ENCODE data around the gene SIX3.
A peak's percentile ranks its signal among the peaks of the same experiment; 100 is the strongest.

SIX3 gene

GRCh38 chr2:44955593-44956392 lies 14.3 kb downstream of the SIX3 start:
- peaks cover 47 to 51% of the 10 kb centered on the region in 2 donors for H3K27me3 ChIP-seq (ENCODE audit: control insufficient read depth in 2 of 2, insufficient read depth in 2 of 2, low read length in 2 of 2)
- peak overlapping the region in 1 of 2 donors; percentile 26 for H3K4me3 ChIP-seq (ENCODE audit: low read length in 2 of 2)
- peaks cover 17% of the 10 kb centered on the region in 2 donors for H3K4me1 ChIP-seq (ENCODE audit: control insufficient read depth in 2 of 2, insufficient read depth in 2 of 2, low read length in 2 of 2)
- no peaks in the 10 kb centered on the region for H3K36me3 ChIP-seq (ENCODE audit: control insufficient read depth in 2 of 2, insufficient read depth in 2 of 2, low read length in 2 of 2)
- no peaks in the 10 kb centered on the region for H3K9me3 ChIP-seq (ENCODE audit: control insufficient read depth in 2 of 2, low read length in 2 of 2)
- no peak overlapping the region for H3K9ac ChIP-seq (ENCODE audit: low read depth in 1 of 2, low read length in 2 of 2)
- no peak overlapping the region for H3K27ac ChIP-seq (ENCODE audit: low read depth in 2 of 2, low read length in 2 of 2)

- H3K4me1 ChIP-seq (ENCODE audit: control insufficient read depth in 2 of 2, insufficient read depth in 2 of 2, low read length in 2 of 2): peaks cover 17% of the 10 kb centered on the region in 2 donors
- no peak overlapping the region for H3K9ac ChIP-seq (ENCODE audit: low read depth in 1 of 2, low read length in 2 of 2)
- no peaks in the 10 kb centered on the region for H3K36me3 ChIP-seq (ENCODE audit: control insufficient read depth in 2 of 2, insufficient read depth in 2 of 2, low read length in 2 of 2)
- peaks cover 38 to 41% of the 10 kb centered on the region in 2 donors for H3K27me3 ChIP-seq (ENCODE audit: control insufficient read depth in 2 of 2, insufficient read depth in 2 of 2, low read length in 2 of 2)
- H3K27ac ChIP-seq (ENCODE audit: low read depth in 2 of 2, low read length in 2 of 2): no peak overlapping the region
- no peak overlapping the region for H3K4me3 ChIP-seq (ENCODE audit: low read length in 2 of 2)
- H3K9me3 ChIP-seq (ENCODE audit: control insufficient read depth in 2 of 2, low read length in 2 of 2): no peaks in the 10 kb centered on the region
These were observed 15.3 kb downstream of the SIX3 start for GRCh38 chr2:44956843-44957242.

GRCh38 chr2:44957656-44958327 lies 16.3 kb downstream of the SIX3 start:
- no peak overlapping the region for H3K27ac ChIP-seq (ENCODE audit: low read depth in 2 of 2, low read length in 2 of 2)
- no peaks in the 10 kb centered on the region for H3K9me3 ChIP-seq (ENCODE audit: control insufficient read depth in 2 of 2, low read length in 2 of 2)
- no peak overlapping the region for H3K4me3 ChIP-seq (ENCODE audit: low read length in 2 of 2)
- H3K27me3 ChIP-seq (ENCODE audit: control insufficient read depth in 2 of 2, insufficient read depth in 2 of 2, low read length in 2 of 2): peaks cover 32 to 34% of the 10 kb centered on the region in 2 donors
- H3K9ac ChIP-seq (ENCODE audit: low read depth in 1 of 2, low read length in 2 of 2): no peak overlapping the region
- H3K4me1 ChIP-seq (ENCODE audit: control insufficient read depth in 2 of 2, insufficient read depth in 2 of 2, low read length in 2 of 2): peaks cover 11 to 12% of the 10 kb centered on the region in 2 donors
- H3K36me3 ChIP-seq (ENCODE audit: control insufficient read depth in 2 of 2, insufficient read depth in 2 of 2, low read length in 2 of 2): no peaks in the 10 kb centered on the region

- no peak overlapping the region for H3K27ac ChIP-seq (ENCODE audit: low read depth in 2 of 2, low read length in 2 of 2)
- peaks cover 13 to 23% of the 10 kb centered on the region in 2 donors for H3K27me3 ChIP-seq (ENCODE audit: control insufficient read depth in 2 of 2, insufficient read depth in 2 of 2, low read length in 2 of 2)
- H3K9ac ChIP-seq (ENCODE audit: low read depth in 1 of 2, low read length in 2 of 2): no peak overlapping the region
- no peak overlapping the region for H3K4me3 ChIP-seq (ENCODE audit: low read length in 2 of 2)
- no peaks in the 10 kb centered on the region for H3K36me3 ChIP-seq (ENCODE audit: control insufficient read depth in 2 of 2, insufficient read depth in 2 of 2, low read length in 2 of 2)
- H3K4me1 ChIP-seq (ENCODE audit: control insufficient read depth in 2 of 2, insufficient read depth in 2 of 2, low read length in 2 of 2): peaks cover 10 to 11% of the 10 kb centered on the region in 2 donors
- H3K9me3 ChIP-seq (ENCODE audit: control insufficient read depth in 2 of 2, low read length in 2 of 2): no peaks in the 10 kb centered on the region
These were observed 18.4 kb downstream of the SIX3 start for GRCh38 chr2:44959855-44960254.

- Histone ChIP-seq H3K27me3 (ENCODE audit: control insufficient read depth in 2 of 2, insufficient read depth in 2 of 2, low read length in 2 of 2) (peaks cover 12 to 16% of the 10 kb centered on the region in 2 donors), H3K4me1 (ENCODE audit: control insufficient read depth in 2 of 2, insufficient read depth in 2 of 2, low read length in 2 of 2) (peaks cover 2 to 3% of the 10 kb centered on the region in 2 donors), H3K9me3 (ENCODE audit: control insufficient read depth in 2 of 2, low read length in 2 of 2) (no peaks in the 10 kb centered on the region), H3K4me3 (ENCODE audit: low read length in 2 of 2) (no peak overlapping the region), H3K27ac (ENCODE audit: low read depth in 2 of 2, low read length in 2 of 2) (no peak overlapping the region), H3K9ac (ENCODE audit: low read depth in 1 of 2, low read length in 2 of 2) (no peak overlapping the region), H3K36me3 (ENCODE audit: control insufficient read depth in 2 of 2, insufficient read depth in 2 of 2, low read length in 2 of 2) (no peaks in the 10 kb centered on the region)
These were observed 19.4 kb downstream of the SIX3 start for GRCh38 chr2:44960871-44961270.

GRCh38 chr2:44962176-44962695 lies 20.7 kb downstream of the SIX3 start:
- H3K9ac ChIP-seq (ENCODE audit: low read depth in 1 of 2, low read length in 2 of 2): no peak overlapping the region
- H3K4me3 ChIP-seq (ENCODE audit: low read length in 2 of 2): no peak overlapping the region
- no peaks in the 10 kb centered on the region for H3K9me3 ChIP-seq (ENCODE audit: control insufficient read depth in 2 of 2, low read length in 2 of 2)
- peaks cover 6 to 12% of the 10 kb centered on the region in 2 donors for H3K27me3 ChIP-seq (ENCODE audit: control insufficient read depth in 2 of 2, insufficient read depth in 2 of 2, low read length in 2 of 2)
- peaks cover 0 to 3% of the 10 kb centered on the region in 2 donors for H3K4me1 ChIP-seq (ENCODE audit: control insufficient read depth in 2 of 2, insufficient read depth in 2 of 2, low read length in 2 of 2)
- no peaks in the 10 kb centered on the region for H3K36me3 ChIP-seq (ENCODE audit: control insufficient read depth in 2 of 2, insufficient read depth in 2 of 2, low read length in 2 of 2)
- no peak overlapping the region for H3K27ac ChIP-seq (ENCODE audit: low read depth in 2 of 2, low read length in 2 of 2)

GRCh38 chr2:44964752-44965236 lies 23.3 kb downstream of the SIX3 start:
- Histone ChIP-seq H3K4me1 (ENCODE audit: control insufficient read depth in 2 of 2, insufficient read depth in 2 of 2, low read length in 2 of 2) (no peaks in the 10 kb centered on the region), H3K4me3 (ENCODE audit: low read length in 2 of 2) (no peak overlapping the region), H3K27ac (ENCODE audit: low read depth in 2 of 2, low read length in 2 of 2) (no peak overlapping the region), H3K27me3 (ENCODE audit: control insufficient read depth in 2 of 2, insufficient read depth in 2 of 2, low read length in 2 of 2) (peaks cover 6 to 12% of the 10 kb centered on the region in 2 donors), H3K9ac (ENCODE audit: low read depth in 1 of 2, low read length in 2 of 2) (no peak overlapping the region), H3K9me3 (ENCODE audit: control insufficient read depth in 2 of 2, low read length in 2 of 2) (no peaks in the 10 kb centered on the region), H3K36me3 (ENCODE audit: control insufficient read depth in 2 of 2, insufficient read depth in 2 of 2, low read length in 2 of 2) (no peaks in the 10 kb centered on the region)

GRCh38 chr2:44965684-44966083 lies 24.2 kb downstream of the SIX3 start:
- H3K27ac ChIP-seq (ENCODE audit: low read depth in 2 of 2, low read length in 2 of 2): no peak overlapping the region

GRCh38 chr2:44967056-44967455 lies 25.6 kb downstream of the SIX3 start:
- Histone ChIP-seq H3K4me1 (ENCODE audit: control insufficient read depth in 2 of 2, insufficient read depth in 2 of 2, low read length in 2 of 2) (no peaks in the 10 kb centered on the region), H3K9ac (ENCODE audit: low read depth in 1 of 2, low read length in 2 of 2) (no peak overlapping the region), H3K27me3 (ENCODE audit: control insufficient read depth in 2 of 2, insufficient read depth in 2 of 2, low read length in 2 of 2) (peaks cover 6 to 12% of the 10 kb centered on the region in 2 donors)

More at GRCh38 chr2:44965684-44966083, 24.2 kb downstream of the SIX3 start:
- Histone ChIP-seq H3K4me1 (ENCODE audit: control insufficient read depth in 2 of 2, insufficient read depth in 2 of 2, low read length in 2 of 2) (no peaks in the 10 kb centered on the region), H3K27me3 (ENCODE audit: control insufficient read depth in 2 of 2, insufficient read depth in 2 of 2, low read length in 2 of 2) (peaks cover 6 to 12% of the 10 kb centered on the region in 2 donors), H3K4me3 (ENCODE audit: low read length in 2 of 2) (no peak overlapping the region), H3K9me3 (ENCODE audit: control insufficient read depth in 2 of 2, low read length in 2 of 2) (no peaks in the 10 kb centered on the region), H3K36me3 (ENCODE audit: control insufficient read depth in 2 of 2, insufficient read depth in 2 of 2, low read length in 2 of 2) (no peaks in the 10 kb centered on the region), H3K9ac (ENCODE audit: low read depth in 1 of 2, low read length in 2 of 2) (no peak overlapping the region)

More at GRCh38 chr2:44967056-44967455, 25.6 kb downstream of the SIX3 start:
- H3K27ac ChIP-seq (ENCODE audit: low read depth in 2 of 2, low read length in 2 of 2): no peak overlapping the region
- no peaks in the 10 kb centered on the region for H3K36me3 ChIP-seq (ENCODE audit: control insufficient read depth in 2 of 2, insufficient read depth in 2 of 2, low read length in 2 of 2)
- no peaks in the 10 kb centered on the region for H3K9me3 ChIP-seq (ENCODE audit: control insufficient read depth in 2 of 2, low read length in 2 of 2)
- H3K4me3 ChIP-seq (ENCODE audit: low read length in 2 of 2): no peak overlapping the region

Data from mucosa of rectum (tissue), 2 donors.